NCI-H187 treated with DMSO at 0.1 percent for 48 hours (cell line): ENCODE data around the gene NAA35.

Source experiments
- DNase-seq: peaks from one replicate; lab custom pipeline; 2025; lab: John Stamatoyannopoulos, UW

NAA35 gene

GRCh38 chr9:86062845-86063693 lies 122.1 kb downstream of the NAA35 start:
- no peak for DNase-seq

- DNase-seq: no peak
These were observed 123.3 kb downstream of the NAA35 start for GRCh38 chr9:86064220-86064619.

GRCh38 chr9:86069206-86069869 lies 128.4 kb downstream of the NAA35 start:
- DNase-seq: no peak
